HG03521 (cell line): ENCODE data around the gene FUOM.
"Not testable (repeated sequence)": the region's sequence is repeated elsewhere in the genome, so short reads cannot be mapped to it uniquely, and the experiment has no call there.

Experiments
- ATAC-seq: cut with Tn5 transposase; IDR thresholded peaks from one replicate; pipeline ENCODE4 v1.9.1; 2021; ENCODE audit warnings: mild to moderate bottlenecking, moderate library complexity; ENCODE audit not compliant: unreplicated experiment

Gene FUOM

DNA sequence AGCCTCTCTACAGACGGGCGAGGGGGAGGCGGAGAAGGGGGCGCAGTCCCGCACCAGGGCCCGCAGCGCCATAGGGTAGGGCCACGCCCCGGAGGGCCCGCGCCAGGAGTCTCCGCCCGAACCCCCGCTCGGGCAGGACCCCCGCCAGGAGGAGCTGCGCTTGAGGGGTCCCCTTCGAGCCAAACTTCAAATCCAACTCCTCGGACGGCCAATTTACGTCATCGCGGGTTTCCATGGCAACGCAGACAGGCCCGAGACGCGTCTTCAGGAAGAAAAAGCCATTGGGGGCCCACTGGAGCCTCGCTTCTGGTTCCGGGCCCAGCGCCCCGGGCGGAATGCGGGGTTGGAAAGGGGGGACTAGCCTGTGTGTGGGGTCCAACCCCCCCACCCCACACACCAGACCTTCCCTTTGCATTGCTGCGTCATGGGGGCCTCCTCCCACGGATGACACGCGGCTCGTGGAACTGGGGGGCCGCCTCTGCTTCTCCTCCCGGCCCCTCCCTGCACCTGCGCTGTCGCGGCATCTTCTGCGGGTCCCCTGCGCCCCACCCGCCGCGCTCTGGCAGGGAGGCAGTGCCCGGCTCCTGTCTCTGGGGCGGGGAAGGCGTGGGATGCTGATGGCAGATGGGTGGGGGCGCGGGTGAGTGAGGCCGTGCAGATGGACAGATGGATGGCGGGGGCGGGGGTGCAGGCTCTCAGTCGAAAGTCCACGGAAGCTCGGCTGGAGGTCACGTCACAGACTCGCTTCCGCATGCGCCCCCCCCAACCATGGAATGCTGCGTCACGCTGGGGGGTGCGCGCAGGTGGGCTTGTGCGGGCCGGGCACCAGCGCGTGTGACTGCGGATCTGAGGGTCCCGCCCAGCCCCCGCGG is 22.3 kb downstream of the FUOM start:
- no peak for ATAC-seq

DNA sequence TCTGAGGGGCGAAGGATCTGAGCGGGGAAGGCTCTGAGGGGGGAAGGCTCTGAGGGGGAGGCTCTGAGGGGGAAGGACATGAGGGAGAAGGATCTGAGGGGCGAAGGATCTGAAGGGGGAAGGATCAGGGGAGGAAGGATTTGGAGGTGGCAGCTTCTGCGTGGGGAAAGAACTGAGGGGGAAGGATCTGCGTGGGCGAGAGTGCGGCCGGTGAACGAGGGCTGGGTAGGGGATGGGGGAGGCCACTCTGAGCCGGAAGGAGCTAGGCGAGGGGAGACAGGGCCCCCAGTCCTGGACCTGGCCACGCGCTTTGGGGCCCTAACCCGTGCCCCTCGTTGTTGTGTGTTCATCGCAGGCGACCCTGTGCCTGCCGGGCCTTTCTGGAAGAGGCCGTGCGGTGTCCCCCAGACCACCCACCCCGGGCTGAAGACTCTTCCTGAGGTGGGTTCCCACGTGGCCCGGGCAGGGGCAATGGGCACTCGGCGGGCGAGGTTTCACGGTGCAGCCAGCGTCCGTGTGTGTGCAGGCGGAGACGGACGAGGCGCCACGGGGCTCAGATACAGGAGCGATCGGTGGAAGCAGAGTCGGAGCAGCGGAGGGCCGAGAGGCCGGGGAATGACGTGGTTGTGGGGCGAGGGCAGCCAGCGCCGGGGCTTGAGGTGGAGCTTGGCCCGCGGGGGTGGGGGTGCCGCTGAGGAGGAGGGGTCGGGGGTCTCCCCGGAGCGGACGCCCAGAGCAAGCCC is 23.1 kb downstream of the FUOM start:
- no peak for ATAC-seq

DNA sequence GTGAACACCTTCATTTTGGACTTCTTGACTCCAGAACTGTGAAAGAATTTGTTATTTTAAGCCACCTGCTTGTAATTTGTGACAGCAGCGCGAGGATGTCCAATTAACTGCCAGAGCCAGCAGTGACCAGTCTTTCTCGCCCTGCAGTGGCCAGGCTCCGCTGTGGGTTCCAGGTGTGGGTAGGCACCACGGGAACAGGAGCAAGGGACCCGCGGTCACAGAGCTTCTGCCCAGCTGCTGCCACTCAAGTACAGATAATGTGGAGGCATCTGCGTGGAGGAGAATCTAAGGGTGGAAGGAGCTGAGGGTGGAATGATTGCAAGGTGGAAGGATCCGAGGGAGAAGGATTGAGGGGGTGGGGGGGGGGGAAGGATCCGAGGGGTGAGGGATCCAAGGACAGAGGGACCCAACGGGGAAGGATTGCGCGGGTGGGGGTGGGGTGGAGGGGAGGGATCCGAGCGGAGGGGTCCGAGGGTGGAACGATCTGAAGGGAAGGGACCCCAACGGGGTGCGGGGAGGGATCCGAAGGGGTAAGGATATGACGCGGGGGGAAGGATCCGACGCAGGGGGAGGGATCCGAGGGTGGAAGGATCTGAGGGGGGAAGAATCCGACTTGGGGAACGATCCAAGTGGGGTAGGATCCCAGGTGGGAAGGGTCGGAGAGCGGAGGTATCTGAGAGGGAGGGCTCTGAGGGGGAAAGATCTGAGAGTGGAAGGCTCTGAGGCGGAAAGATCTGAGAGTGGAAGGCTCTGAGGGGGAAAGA is 24.7 kb downstream of the FUOM start:
- ATAC-seq, result no peak

DNA sequence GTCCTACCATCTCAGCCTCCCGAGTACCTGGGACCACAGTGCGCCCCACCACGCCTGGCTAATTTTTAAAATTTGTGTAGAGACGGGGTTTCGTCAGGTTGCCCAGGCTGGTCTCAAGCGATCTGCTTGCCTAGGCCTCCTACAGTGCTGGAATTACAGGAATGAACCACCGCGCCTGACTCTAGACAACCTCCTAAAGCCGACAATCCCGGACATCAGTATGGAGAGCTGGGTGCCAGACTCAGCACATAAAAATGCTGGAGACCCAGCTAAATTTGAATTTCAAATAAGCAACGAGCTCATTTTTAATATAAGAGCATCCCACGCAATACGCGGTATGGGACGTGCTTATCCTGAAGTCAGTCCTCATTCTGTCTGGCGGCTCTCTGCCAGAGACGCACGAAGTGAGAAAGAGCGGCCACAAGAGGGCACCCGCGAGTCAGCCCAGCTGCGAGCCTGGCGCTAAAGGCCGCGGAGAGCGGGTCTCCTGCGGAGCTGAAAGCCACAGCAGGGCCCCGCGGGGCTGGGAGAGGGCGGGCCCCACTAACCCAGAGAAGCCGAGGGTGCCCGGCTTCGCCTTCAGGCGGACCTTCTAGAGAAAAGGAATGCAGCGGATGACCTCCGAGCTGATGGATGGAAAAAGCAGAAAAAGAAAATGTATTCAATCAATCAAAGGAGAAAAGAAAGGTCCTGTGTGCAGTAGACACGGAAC is 28.2 kb downstream of the FUOM start:
- ATAC-seq, result peak; percentile 71

DNA sequence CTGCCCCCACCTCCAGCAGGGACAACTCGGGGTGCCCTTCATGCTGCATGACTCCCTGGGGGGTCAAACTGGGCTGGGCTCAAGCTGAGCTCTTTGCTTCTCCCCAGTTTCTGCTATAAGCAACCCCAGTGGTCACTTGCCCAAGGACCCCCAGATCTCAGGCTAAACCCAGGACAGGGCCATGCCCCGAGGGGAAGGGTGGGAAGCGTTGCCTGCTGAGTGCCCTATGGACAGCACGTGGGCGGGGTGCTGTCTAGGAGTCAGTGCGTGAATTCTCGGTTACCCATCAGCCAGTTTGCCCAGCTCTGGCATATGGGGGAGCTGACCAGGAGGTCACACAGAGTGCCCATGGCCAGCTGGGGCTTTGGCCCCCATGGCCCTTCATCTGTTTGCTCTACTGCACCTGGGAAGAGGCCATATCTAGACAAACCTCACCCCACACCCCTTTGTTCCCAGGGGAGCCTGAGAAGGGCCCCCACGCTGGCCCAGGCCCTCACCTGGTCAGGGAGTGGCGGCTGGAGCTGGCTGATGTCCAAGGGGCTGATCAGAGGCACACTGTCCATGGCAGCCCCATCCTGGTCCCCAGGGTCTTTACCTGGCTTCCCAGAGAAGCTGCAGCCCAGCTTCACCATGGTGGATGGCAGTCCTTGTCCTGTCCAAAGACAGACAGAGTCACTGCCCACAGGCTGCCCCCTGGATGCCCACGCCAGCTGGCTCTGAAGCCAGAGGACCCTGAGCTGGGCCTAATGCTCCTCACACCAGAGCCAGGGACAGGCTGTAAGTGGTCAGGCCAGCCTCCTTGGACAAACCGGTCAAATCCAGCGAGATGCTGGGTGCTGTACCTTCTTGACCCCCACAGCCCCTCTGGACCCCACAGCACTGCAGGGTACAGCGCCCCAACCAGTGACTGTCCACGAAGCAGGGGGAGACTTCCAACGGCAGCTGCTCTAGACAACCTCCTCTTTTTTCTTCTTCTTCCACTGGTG is 29.2 kb downstream of the FUOM start:
- ATAC-seq, result no peak

DNA sequence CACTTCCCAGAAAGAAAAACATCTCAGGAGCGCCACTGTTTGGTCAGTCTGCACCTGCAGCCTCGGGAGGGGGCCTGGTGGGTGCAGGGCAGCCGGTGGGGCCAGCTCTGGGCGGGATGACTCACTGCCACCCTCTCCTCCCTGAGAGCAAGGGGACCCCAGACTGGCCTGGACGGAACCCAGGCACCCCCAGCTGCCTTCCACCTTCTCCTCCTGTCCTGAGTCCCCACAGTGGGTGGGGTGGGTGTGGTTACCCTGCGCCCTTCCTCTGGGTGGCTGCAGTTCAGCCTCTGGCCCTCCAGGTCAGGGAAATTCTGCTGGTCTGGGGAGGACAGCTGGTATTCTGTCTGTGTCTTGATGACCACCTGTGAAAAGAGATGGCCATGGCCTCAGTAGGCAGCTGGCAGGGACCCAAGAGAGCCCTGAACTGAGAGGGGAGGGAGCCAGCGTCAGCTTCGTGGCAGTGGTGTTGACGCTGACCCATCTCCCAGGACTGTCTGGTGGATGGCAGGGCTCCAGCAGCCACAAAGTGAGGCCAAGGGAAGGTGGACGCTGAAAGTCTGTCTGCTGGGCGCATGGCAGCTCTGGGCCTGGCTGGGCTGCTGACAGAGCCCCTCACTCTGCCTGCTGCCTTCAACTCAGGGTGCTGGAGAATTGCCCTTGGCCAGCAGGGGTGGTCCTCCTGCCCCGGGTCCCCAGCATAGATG is 30.0 kb downstream of the FUOM start:
- no peak for ATAC-seq

DNA sequence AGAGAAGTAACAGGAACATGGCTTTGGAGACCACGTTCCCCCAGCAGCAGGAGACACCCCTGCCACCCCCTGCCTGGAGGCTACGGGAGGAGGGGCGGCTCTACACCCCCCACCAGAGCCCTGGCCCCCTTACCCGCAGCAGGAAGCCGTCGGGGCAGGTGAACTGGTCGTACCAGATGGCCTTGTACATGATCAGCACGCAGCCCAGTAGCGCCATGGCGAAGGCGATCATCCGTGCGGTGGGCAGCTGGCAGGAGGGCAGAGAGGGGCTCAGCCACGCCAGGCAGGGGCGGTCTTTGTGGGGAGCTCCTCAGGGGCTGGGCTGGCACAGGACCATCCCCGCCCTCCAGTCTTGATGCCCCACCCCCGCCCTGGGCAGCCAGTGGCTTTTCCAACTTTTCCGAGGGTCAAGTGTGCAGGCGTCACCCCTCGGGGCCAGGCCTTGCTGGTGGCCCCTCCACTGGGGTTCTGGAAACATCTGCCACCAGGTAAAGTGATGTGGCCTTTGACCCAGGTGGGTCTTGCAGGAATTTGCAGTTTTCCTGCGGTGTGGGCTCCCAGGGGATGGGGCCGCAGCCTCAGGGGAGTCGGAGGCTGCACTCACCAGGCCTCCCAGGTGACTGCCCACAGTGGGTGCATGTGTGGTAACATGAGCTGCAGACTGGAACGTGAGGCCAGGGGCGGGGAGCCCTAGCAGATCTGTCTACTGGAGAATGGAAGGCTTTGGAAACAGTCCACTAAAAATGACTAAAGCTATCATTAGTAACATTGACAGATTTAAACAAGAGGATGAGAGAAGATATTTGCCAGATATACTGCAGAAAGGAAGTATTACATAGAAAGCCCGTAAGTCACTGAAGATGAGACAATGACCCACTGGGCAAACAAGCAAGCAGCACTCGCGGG is 30.8 kb downstream of the FUOM start:
- no peak for ATAC-seq

DNA sequence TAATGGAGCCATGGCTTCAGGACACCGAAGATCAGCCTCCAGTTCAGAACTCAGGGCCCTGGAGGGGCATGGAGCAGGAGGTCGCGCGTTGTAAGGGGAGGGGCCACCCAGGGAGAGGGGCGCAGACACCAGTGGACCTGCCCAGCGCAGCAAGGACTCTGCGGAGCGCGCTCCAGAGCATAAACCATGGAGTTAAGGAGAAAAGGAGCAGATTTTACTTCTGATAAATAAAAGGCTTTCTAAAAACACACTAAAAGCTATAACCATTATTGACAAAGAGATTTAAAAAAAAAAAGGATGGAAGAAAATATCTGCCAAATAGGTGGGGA is 31.6 kb downstream of the FUOM start:
- no peak for ATAC-seq

DNA sequence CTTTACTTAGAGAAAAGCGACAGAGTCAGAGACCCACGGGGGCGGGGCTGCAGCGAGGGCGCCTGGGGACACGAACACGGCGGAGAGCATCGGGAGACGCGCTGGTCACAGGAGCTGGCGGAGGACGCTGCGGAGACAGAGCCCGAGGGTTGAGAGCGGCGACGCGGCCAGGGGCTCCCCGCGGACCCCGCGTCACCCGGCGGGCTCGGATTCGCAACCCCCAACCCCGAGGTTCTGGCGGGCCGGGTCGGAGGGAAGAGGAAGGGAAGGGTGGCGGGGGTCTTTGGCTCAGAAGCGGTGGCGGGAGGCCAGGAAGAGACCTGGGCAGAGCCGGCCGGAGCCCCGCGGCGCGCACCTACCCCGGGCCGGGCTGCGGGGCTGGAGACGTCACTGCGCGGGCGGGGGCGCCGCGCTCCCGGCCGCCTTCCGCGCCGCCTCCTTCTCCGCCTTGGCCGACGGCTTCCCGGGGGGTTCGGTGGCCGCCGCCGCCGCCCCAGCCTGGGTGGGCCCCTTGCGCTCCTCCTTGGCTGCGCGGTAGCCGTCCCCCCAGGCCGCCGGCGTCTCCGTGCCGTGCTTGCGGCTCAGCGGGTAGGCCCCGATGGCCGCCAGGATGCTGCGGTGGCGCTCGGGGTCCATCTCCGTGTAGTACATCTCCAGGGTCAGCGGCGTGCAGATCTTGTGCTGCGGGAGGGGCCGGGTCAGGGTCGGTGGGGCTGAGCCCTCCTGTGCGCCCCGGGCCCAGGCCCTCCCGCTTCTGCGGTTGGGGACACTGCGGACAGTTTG is 32.2 kb downstream of the FUOM start:
- ATAC-seq, result no peak

DNA sequence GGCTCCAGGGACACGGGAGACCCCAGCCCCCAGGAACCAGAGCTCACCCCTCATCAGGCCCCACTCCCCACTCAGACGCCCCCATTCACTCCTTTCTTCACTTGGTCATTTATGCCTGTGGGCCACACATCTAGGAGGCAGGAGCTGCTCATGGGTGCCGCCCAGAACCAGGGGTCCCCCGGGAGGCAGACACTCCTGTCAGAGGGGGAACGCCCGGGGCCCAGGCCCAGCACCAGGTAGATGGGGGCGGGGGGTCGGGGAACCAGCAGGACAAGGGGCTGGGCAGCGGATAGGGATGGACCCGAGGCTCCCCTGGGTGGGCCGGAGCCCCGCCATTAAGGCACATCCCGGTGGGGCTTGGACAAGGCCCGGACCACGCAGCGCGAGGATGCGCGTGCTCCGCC is 33.0 kb downstream of the FUOM start:
- ATAC-seq, result no peak

DNA sequence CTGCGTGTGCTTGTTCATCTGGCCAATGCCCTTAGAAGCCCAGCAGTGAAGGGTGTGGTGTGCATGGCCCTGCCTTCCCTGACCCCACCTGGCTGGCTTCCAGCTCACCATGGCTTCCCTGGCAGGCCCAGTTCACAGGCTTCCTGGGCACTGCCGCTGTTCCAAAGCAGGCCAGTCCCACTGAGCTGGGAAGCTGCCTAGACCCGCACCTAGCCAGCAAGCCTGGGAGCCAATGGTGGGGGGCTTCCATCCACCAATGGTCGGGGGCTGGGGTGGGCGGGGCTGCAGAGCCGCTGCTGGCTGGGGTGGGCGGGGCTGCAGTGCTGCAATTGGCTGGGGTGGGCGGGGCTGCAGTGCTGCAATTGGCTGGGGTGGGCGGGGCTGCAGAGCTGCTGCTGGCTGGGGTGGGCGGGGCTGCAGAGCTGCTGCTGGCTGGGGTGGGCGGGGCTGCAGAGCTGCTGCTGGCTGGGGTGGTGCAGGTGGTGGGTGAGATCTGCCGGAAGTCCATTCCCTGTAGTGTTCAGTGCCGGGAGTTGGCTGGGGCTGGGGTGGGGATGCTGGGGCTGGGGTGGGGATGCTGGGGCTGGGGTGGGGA is 33.5 kb downstream of the FUOM start:
- no peak for ATAC-seq

DNA sequence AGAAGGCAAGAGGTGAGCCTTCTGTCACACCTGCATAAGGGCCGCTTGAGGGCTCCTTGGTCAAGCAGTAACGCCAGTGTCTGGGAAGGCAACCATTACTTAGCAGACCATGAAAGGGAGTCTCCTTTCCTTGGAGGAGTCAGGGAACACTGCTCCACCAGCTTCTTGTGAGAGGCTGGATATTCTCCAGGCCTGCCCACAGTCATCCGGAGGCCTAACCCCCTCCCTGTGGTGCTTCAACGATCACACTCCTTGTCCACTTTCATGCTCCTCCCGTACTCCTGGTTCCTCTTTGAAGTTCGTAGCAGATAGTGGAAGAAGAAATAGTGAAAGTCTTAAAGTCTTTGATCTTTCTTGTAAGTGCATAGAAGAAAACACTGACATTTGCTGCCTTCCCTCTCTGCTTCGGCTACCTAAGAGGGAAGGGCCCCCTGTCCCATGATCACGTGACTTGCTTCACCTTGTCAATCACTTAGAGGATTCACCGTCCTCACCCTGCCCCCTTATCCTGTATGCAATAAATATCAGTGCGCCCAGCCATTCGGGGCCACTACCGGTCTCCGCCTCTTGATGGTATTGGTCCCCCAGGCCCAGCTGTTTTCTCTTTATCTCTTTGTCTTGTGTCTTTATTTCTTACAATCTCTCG is 35.6 kb downstream of the FUOM start:
- ATAC-seq, result not testable (repeated sequence)

DNA sequence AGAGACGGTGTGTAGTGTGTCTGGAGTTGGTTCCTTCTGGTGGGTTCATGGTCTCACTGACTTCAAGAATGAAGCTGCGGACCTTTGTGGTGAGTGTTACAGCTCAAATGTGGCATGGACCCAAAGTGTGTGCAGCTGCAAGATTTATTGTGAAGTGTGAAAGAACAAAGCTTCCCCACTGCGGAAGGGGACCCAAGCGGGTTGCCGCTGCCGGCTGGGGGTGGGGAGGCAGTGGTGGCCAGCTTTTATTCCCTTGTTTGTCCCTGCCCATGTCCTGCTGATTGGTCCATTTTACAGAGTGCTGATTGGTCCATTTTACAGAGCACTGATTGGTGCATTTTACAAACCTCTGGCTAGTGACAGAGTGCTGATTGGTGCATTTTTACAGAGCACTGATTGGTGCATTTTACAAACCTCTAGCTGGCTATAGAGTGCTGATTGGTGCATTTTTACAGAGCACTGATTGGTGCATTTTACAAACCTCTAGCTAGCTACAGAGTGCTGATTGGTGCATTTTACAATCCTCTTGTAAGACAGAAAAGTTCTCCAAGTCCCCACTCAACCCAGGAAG is 36.9 kb downstream of the FUOM start:
- ATAC-seq, result not testable (repeated sequence)

DNA sequence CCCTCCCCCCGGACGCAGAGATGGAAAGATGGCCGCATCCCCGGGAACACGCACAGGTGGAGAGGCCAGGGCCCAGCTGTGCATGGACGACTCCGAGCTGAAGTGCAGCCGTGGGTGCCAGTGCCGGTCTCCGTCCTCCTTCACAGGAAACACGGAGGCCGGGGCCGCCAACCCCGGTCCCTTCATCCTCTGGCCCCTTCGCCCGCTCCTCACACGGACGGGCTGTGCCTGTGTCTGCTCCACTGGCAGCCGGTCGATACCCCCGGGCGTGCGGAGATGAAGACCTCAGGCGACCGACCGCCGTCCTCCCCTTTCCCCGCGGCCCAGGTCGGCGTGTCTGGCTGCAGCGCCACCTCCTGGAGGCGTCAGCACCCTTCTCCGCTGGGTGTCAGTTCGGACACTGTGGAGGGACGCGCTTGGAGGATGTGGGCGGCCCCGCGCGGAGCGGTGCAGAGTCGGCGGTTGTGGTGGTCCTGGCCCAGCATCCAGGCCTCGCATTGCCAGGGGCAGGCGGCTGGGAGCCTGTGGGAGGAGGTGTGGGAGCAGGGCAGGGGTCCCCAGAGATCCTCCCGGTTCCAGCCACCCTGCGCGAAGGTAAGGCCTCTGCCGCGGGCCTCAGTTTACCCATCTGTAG is 39.2 kb downstream of the FUOM start:
- ATAC-seq, result no peak

DNA sequence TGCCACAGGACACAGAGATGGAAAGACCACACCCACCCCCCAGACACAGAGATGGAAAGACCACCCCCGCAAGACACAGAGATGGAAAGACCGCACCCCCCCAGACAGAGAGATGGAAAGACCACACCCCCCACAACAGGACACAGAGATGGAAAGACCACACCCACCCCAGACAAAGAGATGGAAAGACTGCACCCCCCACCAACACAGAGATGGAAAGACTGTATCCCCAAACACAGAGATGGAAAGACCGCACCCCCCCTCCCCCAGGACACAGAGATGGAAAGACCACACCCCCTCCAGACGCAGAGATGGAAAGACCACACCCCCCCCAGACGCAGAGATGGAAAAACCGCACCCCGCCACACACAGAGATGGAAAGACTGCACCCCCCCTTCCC is 41.1 kb downstream of the FUOM start:
- no peak for ATAC-seq

DNA sequence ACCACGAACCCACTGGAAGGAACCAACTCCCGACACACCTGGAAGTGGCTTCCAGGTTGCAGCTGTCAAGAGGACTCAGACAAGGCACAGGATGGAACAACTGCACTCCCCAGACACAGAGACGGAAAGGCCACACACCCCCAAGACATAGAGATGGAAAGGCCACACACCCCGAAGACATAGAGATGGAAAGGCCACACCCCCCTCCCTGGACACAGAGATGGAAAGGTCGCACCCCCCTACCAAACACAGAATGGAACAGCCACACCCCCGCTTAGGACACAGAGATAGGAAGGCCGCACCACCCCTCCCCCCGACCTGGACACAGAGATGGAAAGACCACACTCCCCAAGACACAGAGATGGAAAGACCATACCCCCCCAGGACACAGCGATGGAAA is 41.6 kb downstream of the FUOM start:
- no peak for ATAC-seq
